HEK293T (cell line): Measurements from ENCODE around the gene ARHGAP21.

Experiments used
- CTBP1 ChIP-seq: fragments of 450-650 bp; IDR thresholded peaks from 2 replicates; pipeline ENCODE4 v1.6.1; 2016; ENCODE audit warnings: borderline replicate concordance
- LEF1 ChIP-seq: fragments of 450-650 bp; IDR thresholded peaks from 2 replicates; pipeline ENCODE4 v1.6.1; 2017; ENCODE audit warnings: mild to moderate bottlenecking, borderline replicate concordance
- SUZ12 ChIP-seq: fragments of 450-650 bp; IDR thresholded peaks from 2 replicates; pipeline ENCODE4 v1.6.1; 2016; ENCODE audit warnings: mild to moderate bottlenecking

DNA sequence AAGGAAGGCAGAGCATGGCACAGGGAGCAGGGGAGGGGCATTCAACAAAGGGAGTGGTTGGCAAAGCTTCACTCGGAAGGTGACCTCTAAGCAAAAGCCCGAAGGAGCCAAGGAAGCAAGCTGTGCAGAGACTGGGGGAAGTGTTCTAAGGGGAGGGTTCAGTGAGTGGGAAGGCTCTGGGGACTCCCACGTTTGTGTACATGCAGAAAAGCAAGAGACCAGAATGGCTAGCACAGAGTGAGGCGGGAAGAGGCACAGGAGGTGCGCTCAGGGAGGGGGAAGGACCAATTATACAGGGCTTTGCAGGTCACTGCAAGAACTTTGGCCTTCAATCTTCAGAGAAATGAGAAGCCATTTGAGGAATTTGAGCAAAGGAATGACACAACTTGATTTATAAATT lies 7.4 kb downstream of the ARHGAP21 start:
- no peak for TF ChIP-seq LEF1
- TF ChIP-seq SUZ12: no peak
- TF ChIP-seq CTBP1: no peak
